HepG2 (cell line): ENCODE results near the gene PALM3. TPM values are rescaled to one million over a fixed set of nuclear protein-coding genes. Genes with fewer than 3 reads are reported as not detected.

Source experiments
- AGO2 ChIP-seq: fragments of 200-400 bp; formaldehyde crosslinking; optimal IDR thresholded peaks from 2 replicates; pipeline ENCODE3; 2017; ENCODE audit warnings: mild to moderate bottlenecking, low read depth, low read length, moderate library complexity
- CBX5 ChIP-seq: sonication (generic); formaldehyde crosslinking; IDR thresholded peaks from 2 replicates; pipeline ENCODE4 v1.4.0; 2020; ENCODE audit warnings: missing genetic modification reagents, borderline replicate concordance
- CEBPG ChIP-seq: IDR thresholded peaks from 2 replicates; pipeline ENCODE4 v1.6.1; 2016
- DNMT3B ChIP-seq: conservative IDR thresholded peaks from 2 replicates; pipeline ENCODE4 v1.6.1; 2016; ENCODE audit warnings: missing biosample characterization, control low read depth
- FUBP1 ChIP-seq: sonication (generic); formaldehyde crosslinking; IDR thresholded peaks from 2 replicates; pipeline ENCODE4 v1.5.1; 2020; ENCODE audit warnings: missing genetic modification reagents, mild to moderate bottlenecking, borderline replicate concordance
- HBP1 ChIP-seq: IDR thresholded peaks from 2 replicates; pipeline ENCODE4 v1.6.1; 2016; ENCODE audit warnings: low read depth, control low read depth
- HNRNPLL ChIP-seq: fragments of 200-400 bp; formaldehyde crosslinking; IDR thresholded peaks from 2 replicates; pipeline ENCODE4 v1.6.1; 2017; ENCODE audit warnings: mild to moderate bottlenecking, low read depth, low read length; ENCODE audit not compliant: poor library complexity, severe bottlenecking
- JUN ChIP-seq: sonication (generic); formaldehyde crosslinking; IDR thresholded peaks from 2 replicates; pipeline ENCODE4 v1.4.0; 2020; ENCODE audit warnings: mild to moderate bottlenecking, missing genetic modification reagents
- NFYB ChIP-seq: sonication (generic); formaldehyde crosslinking; IDR thresholded peaks from 2 replicates; pipeline ENCODE4 v1.4.0; 2020; ENCODE audit warnings: missing genetic modification reagents
- SCMH1 ChIP-seq: sonication (generic); formaldehyde crosslinking; IDR thresholded peaks from 2 replicates; pipeline ENCODE4 v1.9.0; 2021; ENCODE audit warnings: missing genetic modification reagents, mild to moderate bottlenecking, borderline replicate concordance
- TBX2 ChIP-seq: sonication (generic); formaldehyde crosslinking; IDR thresholded peaks from 2 replicates; pipeline ENCODE4 v1.5.0; 2020; ENCODE audit warnings: missing genetic modification reagents, mild to moderate bottlenecking, borderline replicate concordance
- ZBTB42 ChIP-seq: sonication (generic); formaldehyde crosslinking; IDR thresholded peaks from 2 replicates; pipeline ENCODE4 v1.5.0; 2020; ENCODE audit warnings: mild to moderate bottlenecking, missing genetic modification reagents
- ZFP91 ChIP-seq: sonication (generic); formaldehyde crosslinking; IDR thresholded peaks from 2 replicates; pipeline ENCODE4 v1.9.0; 2022; ENCODE audit warnings: missing genetic modification reagents, mild to moderate bottlenecking, borderline replicate concordance
- ZNF121 ChIP-seq: sonication (generic); formaldehyde crosslinking; IDR thresholded peaks from 2 replicates; pipeline ENCODE4 v1.5.0; 2020; ENCODE audit warnings: mild to moderate bottlenecking, missing genetic modification reagents
- ZNF317 ChIP-seq: sonication (generic); formaldehyde crosslinking; IDR thresholded peaks from 2 replicates; pipeline ENCODE4 v1.5.0; 2020; ENCODE audit warnings: mild to moderate bottlenecking, missing genetic modification reagents
- ZNF788 ChIP-seq: sonication (generic); formaldehyde crosslinking; IDR thresholded peaks from 2 replicates; pipeline ENCODE4 v1.5.0; 2020; ENCODE audit warnings: mild to moderate bottlenecking, missing genetic modification reagents, borderline replicate concordance
- polyA plus RNA-seq, 8 experiments: library from polyadenylated mRNA; depleted of rRNA in 3 of 8; stranded (reverse) in 7 of 8; unstranded in 1 of 8; fragments of >200 nt; fragmentation: Illumina TruSeq in 4 of 8; extraction: Trizol in 4 of 8; gene quantifications; 2 replicates each; pipeline versions ENCODE4 v1.2.1 to v1.2.3, GENCODE V29; 2011 to 2016; ENCODE audit warnings: low read depth in 4 of 8, missing spikeins in 1 of 8, mixed read lengths in 1 of 8; ENCODE audit not compliant: insufficient read depth in 1 of 8
- total RNA-seq, 5 experiments: library from RNA; depleted of rRNA; stranded (reverse); fragments of >200 nt; fragmentation: Illumina TruSeq; extraction: Trizol; gene quantifications; 2 replicates each; pipeline ENCODE4 v1.2.3, GENCODE V29; 2016; ENCODE audit warnings: low read depth in 1 of 5
- TF ChIP-seq, protein P1 (sequence below): sonication (generic); formaldehyde crosslinking; IDR thresholded peaks from 2 replicates; pipeline ENCODE4 v1.5.0; 2020; ENCODE audit warnings: mild to moderate bottlenecking, missing genetic modification reagents, borderline replicate concordance
- TF ChIP-seq, protein P2 (sequence below): sonication (generic); formaldehyde crosslinking; IDR thresholded peaks from 2 replicates; pipeline ENCODE4 v1.4.0; 2020; ENCODE audit warnings: missing genetic modification reagents

The PALM3 gene
- total and polyA plus RNA-seq, 2 of the 13 experiments (the other 11 are each of a cell fraction or from before 2014, with no cell fraction given), result 0.79 to 2.4 TPM

DNA sequence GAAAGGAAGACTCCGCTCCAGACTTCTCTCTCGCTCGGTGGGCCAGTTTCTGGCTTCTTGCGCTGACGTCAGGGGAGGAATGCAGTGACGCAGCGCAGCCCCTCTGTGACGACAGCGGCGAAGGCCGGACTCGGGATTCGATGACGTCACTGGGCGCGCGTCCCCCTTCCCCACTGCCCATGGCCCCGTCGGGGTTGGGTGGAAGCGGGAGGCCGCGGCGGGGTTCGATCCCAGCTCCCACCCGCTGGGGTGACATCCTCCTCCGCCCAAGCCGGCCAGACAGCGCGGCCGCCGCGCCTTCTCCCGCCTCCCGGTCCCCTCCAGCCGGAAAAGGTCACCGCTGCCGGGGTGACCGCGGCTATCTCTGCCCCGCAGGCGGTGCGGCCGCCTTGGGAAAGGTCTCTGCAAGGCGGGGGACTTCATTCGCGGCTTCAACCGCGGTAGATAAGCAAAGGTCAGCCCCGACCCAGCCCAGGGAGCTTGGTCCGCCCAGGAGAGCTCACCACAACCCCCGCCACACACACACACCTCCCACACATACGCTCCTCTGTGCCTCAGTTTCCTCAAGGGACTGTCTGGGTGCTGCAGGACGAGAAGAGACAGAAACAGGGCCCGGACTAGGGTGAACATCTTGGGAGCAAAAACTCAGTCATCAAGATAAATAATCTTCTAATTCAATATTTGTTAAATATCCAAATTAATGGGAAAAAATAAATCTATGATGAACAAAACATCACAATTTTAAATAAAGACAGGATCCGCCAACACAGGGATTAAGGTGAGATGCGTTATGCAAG is 54.9 kb downstream of the PALM3 start (continued):
- TF ChIP-seq, protein P1, sequence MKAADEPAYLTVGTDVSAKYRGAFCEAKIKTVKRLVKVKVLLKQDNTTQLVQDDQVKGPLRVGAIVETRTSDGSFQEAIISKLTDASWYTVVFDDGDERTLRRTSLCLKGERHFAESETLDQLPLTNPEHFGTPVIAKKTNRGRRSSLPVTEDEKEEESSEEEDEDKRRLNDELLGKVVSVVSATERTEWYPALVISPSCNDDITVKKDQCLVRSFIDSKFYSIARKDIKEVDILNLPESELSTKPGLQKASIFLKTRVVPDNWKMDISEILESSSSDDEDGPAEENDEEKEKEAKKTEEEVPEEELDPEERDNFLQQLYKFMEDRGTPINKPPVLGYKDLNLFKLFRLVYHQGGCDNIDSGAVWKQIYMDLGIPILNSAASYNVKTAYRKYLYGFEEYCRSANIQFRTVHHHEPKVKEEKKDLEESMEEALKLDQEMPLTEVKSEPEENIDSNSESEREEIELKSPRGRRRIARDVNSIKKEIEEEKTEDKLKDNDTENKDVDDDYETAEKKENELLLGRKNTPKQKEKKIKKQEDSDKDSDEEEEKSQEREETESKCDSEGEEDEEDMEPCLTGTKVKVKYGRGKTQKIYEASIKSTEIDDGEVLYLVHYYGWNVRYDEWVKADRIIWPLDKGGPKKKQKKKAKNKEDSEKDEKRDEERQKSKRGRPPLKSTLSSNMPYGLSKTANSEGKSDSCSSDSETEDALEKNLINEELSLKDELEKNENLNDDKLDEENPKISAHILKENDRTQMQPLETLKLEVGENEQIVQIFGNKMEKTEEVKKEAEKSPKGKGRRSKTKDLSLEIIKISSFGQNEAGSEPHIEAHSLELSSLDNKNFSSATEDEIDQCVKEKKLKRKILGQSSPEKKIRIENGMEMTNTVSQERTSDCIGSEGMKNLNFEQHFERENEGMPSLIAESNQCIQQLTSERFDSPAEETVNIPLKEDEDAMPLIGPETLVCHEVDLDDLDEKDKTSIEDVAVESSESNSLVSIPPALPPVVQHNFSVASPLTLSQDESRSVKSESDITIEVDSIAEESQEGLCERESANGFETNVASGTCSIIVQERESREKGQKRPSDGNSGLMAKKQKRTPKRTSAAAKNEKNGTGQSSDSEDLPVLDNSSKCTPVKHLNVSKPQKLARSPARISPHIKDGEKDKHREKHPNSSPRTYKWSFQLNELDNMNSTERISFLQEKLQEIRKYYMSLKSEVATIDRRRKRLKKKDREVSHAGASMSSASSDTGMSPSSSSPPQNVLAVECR (CRISPR knock-in tag), result peak; percentile 75
- peak; percentile 88; the same call in 1 of the 2 replicates for TF ChIP-seq ZFP91
- no peak for TF ChIP-seq SCMH1 (CRISPR knock-in tag)
- peak; percentile 58 for TF ChIP-seq HNRNPLL
- TF ChIP-seq, protein P2, sequence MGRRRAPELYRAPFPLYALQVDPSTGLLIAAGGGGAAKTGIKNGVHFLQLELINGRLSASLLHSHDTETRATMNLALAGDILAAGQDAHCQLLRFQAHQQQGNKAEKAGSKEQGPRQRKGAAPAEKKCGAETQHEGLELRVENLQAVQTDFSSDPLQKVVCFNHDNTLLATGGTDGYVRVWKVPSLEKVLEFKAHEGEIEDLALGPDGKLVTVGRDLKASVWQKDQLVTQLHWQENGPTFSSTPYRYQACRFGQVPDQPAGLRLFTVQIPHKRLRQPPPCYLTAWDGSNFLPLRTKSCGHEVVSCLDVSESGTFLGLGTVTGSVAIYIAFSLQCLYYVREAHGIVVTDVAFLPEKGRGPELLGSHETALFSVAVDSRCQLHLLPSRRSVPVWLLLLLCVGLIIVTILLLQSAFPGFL (CRISPR knock-in tag), result no peak
- peak; percentile 97 for TF ChIP-seq JUN (CRISPR knock-in tag)
- TF ChIP-seq ZNF121 (CRISPR knock-in tag), result 0 out of 2 replicates have a peak, but pooled peaks have one; percentile 11
- peak; percentile 99; the same call in 1 of the 2 replicates for TF ChIP-seq ZNF788 (CRISPR knock-in tag)
- peak; percentile 87 for TF ChIP-seq TBX2 (CRISPR knock-in tag)
- TF ChIP-seq HBP1 (CRISPR knock-in tag), result 0 out of 2 replicates have a peak, but pooled peaks have one; percentile 78
- no peak; the same call in 1 of the 2 replicates for TF ChIP-seq DNMT3B (CRISPR knock-in tag)
- peak; percentile 52 for TF ChIP-seq AGO2
- TF ChIP-seq CEBPG (CRISPR knock-in tag), result peak; percentile 14; the same call in 1 of the 2 replicates
- no peak for TF ChIP-seq NFYB (CRISPR knock-in tag)
- TF ChIP-seq ZBTB42 (CRISPR knock-in tag), result no peak
- TF ChIP-seq CBX5 (CRISPR knock-in tag), result peak; percentile 80; the same call in 1 of the 2 replicates
- 0 out of 2 replicates have a peak, but pooled peaks have one; percentile 68 for TF ChIP-seq ZNF317 (CRISPR knock-in tag)
- no peak for TF ChIP-seq FUBP1
